ENCODE results near the gene GKN1.
"Not testable (repeated sequence)": the region's sequence is repeated elsewhere in the genome, so short reads cannot be mapped to it uniquely, and the experiment has no call there.

GKN1 gene, protein sequence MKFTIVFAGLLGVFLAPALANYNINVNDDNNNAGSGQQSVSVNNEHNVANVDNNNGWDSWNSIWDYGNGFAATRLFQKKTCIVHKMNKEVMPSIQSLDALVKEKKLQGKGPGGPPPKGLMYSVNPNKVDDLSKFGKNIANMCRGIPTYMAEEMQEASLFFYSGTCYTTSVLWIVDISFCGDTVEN

GRCh38 chr2:68974251-68974650 is at the start of gene GKN1:
GKN1 (plus strand) TSS chr2:68974636; CDS start chr2:68974678, 42 bp downstream.
- no peak for DNase-seq (ENCODE audit: low read depth)

- no peak for DNase-seq (ENCODE audit: low read depth)
Measured at GRCh38 chr2:68925295-68925896, 49.0 kb upstream of the GKN1 start.

GRCh38 chr2:68926796-68927195 is 47.6 kb upstream of the GKN1 start:
- no peak for DNase-seq (ENCODE audit: low read depth)

DNA sequence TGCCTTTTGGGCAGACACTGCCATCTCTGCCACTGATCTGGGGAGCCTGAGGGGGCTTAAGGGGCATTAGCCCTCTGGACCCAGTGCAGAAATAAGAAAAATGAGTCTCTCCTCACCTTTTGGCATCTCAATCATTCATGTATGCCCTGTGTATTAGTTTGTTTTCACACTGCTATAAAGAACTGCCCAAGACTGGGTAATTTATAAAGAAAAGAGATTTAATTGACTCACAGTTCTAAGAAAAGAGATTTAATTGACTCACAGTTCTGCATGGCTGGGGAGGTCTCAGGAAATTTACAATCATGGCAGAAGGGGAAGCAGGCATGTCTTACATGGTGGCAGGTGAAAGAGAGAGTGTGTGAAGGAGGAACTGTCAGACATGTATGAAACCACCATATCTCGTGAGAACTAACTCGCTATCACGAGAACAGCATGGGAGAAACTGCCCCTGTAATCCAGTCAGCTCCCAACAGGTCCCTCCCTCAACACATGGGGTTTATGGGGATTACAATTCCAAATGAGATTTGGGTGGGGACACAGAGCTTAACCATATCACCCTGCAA is 43.2 kb upstream of the GKN1 start:
- no peak for DNase-seq (ENCODE audit: low read depth)

- DNase-seq (ENCODE audit: low read depth): peak; percentile 46
Measured at GRCh38 chr2:68931799-68932198, 42.6 kb upstream of the GKN1 start.

DNA sequence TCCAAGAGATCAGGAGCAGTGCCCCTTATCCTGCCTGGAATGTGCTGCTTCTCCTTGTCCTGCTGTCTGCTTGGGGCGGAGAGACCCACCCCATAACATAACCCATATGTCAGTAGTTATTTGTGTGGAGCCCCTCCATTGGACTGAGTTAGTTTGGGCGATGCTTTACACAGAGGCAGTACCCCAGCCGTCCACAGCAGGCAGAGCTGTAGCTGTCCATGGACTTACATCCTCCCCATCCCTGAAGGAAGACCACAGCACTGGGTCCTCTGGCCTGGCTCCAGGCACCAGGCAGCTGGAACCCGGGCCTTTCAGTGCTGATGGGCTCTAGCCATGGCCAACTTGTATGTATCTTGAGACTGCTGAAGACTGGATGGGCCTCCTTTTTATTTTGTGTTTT is 42.0 kb upstream of the GKN1 start:
- DNase-seq (ENCODE audit: low read depth): no peak

GRCh38 chr2:68934021-68934420 is 40.4 kb upstream of the GKN1 start:
- no peak for DNase-seq (ENCODE audit: low read depth)

- no peak for DNase-seq (ENCODE audit: low read depth)
Measured at GRCh38 chr2:68935471-68935870, 39.0 kb upstream of the GKN1 start.

- DNase-seq (ENCODE audit: low read depth): peak; percentile 31
Measured at GRCh38 chr2:68936427-68936826, 38.0 kb upstream of the GKN1 start.

DNA sequence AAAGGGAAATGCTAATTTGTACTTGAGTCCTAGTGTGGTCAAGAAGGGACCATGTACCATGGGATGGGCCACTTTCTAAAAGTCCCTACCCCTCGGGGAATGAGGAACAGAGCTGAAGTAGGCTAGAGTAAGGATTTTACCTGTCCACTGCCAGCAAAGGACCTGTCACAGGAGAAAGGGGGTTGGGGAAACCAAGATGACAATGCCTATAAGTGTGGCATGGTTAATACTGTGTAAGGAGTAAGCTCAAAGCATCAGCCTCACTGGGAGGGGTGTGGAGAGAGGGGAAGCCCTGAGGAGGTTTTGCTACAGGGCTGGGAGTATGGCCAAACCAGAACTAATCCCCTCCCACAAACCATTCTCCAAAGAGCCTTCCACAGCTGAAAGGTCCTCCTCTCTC is 37.5 kb upstream of the GKN1 start:
- DNase-seq (ENCODE audit: low read depth): no peak

- no peak for DNase-seq (ENCODE audit: low read depth)
Measured at GRCh38 chr2:68937346-68938055, 36.9 kb upstream of the GKN1 start.

DNA sequence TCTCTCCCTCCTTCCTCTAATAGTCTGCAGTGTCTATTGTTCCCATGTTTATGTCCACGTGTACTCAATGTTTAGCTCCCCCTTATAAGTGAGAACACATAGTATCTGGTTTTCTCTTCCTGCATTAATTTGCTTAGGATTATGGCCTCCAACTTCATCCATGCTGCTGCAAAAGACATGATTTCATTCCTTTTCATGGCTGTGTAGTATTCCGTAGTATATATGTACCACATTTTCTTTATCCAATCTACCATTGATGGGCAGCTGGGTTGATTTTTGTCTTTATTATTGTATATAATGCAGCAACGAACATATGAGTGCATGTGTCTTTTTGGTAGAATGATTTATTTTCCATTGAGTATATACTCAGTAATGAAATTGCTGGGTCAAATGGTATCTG is 35.5 kb upstream of the GKN1 start:
- DNase-seq (ENCODE audit: low read depth): no peak

- DNase-seq (ENCODE audit: low read depth): no peak
Measured at GRCh38 chr2:68939962-68940361, 34.5 kb upstream of the GKN1 start.

- no peak for DNase-seq (ENCODE audit: low read depth)
Measured at GRCh38 chr2:68940369-68940768, 34.1 kb upstream of the GKN1 start.

DNA sequence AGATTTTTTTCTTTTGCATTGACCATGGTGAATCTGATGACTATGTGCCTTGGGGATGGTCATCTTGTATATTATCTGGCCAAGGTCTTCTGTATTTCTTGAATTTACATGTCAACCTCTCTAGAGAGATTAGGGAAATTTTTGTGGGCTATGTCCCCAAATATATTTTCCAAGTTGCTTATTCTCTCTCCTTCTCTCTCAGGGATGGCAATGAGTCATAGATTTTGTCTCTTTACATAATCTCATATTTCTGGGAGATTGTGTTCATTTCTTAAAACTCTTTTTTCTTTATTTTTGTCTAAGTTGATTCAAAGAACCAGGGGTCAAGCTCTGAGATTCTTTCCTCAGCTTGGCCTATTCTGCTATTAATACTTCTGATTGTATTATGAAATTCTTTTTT is 31.6 kb upstream of the GKN1 start:
- no peak for DNase-seq (ENCODE audit: low read depth)

DNA sequence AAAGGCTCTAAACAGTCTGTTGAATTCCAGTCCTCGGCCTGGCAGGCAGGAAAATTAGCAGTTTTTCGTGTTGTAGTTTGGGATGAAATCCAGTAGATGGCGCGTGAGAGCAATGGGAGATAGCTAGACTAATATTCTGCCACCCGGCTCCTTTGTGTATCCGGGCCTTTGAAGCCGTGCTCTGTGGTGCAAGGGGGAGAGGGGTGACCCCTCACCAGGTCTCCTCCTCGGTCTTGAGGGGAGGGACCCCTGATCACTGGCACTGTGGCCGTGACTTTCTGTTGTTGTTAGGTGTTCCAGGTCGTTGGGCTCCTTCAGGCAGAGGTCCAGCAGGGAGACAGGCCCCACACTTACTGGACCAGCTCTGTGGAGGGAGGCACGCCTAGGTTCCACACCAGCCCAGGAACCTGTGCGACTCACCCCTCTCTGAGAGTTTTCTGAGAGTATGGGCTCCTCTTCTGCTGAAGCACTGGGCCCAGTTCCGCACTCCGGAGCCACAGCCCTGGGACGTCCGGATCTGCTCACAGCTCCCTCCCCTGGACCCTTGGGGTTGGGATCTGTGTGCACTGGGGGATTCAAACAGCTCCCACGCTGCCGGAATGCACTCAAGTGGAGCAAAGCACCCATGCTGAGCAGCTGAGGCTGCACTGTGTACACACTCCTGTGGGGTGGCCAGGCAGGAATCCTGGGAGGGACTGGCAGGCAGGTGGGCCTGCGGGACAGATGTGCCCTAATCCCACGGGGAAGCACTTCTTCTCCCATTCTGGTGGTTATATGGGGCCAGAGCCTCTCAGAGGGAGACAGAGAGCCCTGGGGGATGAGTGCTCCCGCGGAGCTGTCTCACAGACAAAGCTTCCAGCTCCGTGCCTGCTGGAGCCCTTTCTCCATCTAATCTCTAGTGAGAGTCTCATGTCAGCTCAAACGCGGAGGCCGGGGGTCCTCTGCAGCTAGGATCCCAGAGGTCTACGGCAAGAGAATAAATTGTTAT is 30.6 kb upstream of the GKN1 start:
- DNase-seq (ENCODE audit: low read depth): peak; percentile 42

DNA sequence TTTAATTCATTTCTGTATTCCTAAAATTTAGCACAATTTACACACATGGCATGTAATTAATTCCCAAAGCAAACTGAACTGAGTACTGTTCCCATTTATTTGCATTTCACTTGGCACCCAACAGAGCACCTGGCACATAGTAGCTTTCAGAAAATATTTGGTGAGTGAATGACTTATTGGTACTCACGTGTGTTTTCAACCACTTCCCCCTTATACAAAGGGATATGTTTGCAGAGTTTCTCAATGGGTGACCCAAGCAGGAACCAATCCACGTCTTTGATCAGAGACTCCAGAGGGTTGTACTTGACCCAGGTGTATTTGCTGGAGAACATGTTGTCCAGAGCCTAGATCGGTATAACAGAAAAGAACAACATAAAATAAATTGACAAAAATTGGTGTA is 28.3 kb upstream of the GKN1 start:
- DNase-seq (ENCODE audit: low read depth): no peak

DNA sequence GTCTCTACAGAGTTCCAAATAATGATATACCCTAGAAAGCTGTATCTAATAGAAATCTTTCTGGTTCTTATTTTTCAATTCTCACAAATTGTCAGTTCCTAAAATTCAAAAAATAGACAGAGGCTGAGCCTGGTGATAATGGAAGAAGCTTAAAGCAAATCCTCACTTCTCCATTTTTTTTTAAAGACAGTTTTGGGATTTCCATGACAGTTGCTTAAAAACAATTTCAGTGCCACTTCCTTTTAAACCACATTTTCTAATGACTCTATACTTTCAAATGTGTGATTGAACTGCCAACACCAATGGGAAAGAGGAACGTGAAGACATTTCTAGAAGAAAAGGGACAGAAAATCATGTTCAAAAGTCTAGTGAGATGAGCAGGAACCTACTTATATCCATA is 25.7 kb upstream of the GKN1 start:
- DNase-seq (ENCODE audit: low read depth): no peak

GRCh38 chr2:68951899-68952298 is 22.5 kb upstream of the GKN1 start:
- DNase-seq (ENCODE audit: low read depth): no peak

GRCh38 chr2:68952887-68953521 is 21.4 kb upstream of the GKN1 start, which contains the start of gene GKN2:
GKN2 (minus strand) TSS chr2:68952893; CDS start chr2:68952861, 32 bp downstream.
- DNase-seq (ENCODE audit: low read depth): no peak

GRCh38 chr2:68955432-68955831 is 19.0 kb upstream of the GKN1 start:
- not testable (repeated sequence) for DNase-seq (ENCODE audit: low read depth)

Data from GM04504 (cell line).